Measurements from ENCODE around the gene GUCA1A. TPM values are rescaled to one million over a fixed set of nuclear protein-coding genes. Genes with fewer than 3 reads are reported as not detected.
"Not testable (repeated sequence)": the region's sequence is repeated elsewhere in the genome, so short reads cannot be mapped to it uniquely, and the experiment has no call there.

The GUCA1A gene
- total RNA-seq, 1 donor from 2014 or later: 0.41 TPM

- no peak overlapping the region for H3K4me3 Mint-ChIP-seq
- DNase-seq (ENCODE audit: extremely low spot score, unreplicated experiment): no peak
- no peaks in the 10 kb centered on the region for H3K9me3 Mint-ChIP-seq
- no peaks in the 10 kb centered on the region for H3K36me3 Mint-ChIP-seq
- no peak overlapping the region for H3K27ac Mint-ChIP-seq
- H3K4me1 Mint-ChIP-seq (ENCODE audit: unreplicated experiment): peaks cover 12% of the 10 kb centered on the region
- TF ChIP-seq, protein P1, sequence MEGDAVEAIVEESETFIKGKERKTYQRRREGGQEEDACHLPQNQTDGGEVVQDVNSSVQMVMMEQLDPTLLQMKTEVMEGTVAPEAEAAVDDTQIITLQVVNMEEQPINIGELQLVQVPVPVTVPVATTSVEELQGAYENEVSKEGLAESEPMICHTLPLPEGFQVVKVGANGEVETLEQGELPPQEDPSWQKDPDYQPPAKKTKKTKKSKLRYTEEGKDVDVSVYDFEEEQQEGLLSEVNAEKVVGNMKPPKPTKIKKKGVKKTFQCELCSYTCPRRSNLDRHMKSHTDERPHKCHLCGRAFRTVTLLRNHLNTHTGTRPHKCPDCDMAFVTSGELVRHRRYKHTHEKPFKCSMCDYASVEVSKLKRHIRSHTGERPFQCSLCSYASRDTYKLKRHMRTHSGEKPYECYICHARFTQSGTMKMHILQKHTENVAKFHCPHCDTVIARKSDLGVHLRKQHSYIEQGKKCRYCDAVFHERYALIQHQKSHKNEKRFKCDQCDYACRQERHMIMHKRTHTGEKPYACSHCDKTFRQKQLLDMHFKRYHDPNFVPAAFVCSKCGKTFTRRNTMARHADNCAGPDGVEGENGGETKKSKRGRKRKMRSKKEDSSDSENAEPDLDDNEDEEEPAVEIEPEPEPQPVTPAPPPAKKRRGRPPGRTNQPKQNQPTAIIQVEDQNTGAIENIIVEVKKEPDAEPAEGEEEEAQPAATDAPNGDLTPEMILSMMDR (conservative IDR thresholded peaks at IDR 0.05): no peak
- H3K27me3 Mint-ChIP-seq: peaks cover 12% of the 10 kb centered on the region
Observed at GRCh38 chr6:42147138-42147562, 26.0 kb upstream of the GUCA1A start.

GRCh38 chr6:42148058-42148457 is 25.1 kb upstream of the GUCA1A start:
- Mint-ChIP-seq H3K4me1 (ENCODE audit: unreplicated experiment) (peaks cover 9% of the 10 kb centered on the region), H3K36me3 (no peaks in the 10 kb centered on the region), H3K9me3 (no peaks in the 10 kb centered on the region), H3K27me3 (peaks cover 8% of the 10 kb centered on the region), H3K4me3 (peak overlapping the region; percentile 58), H3K27ac (peak overlapping the region; percentile 84)
- TF ChIP-seq, protein P1 (conservative IDR thresholded peaks at IDR 0.05): no peak
- no peak for DNase-seq (ENCODE audit: extremely low spot score, unreplicated experiment)

- Mint-ChIP-seq H3K27me3 (peaks cover 8% of the 10 kb centered on the region), H3K9me3 (no peaks in the 10 kb centered on the region), H3K36me3 (no peaks in the 10 kb centered on the region), H3K4me3 (no peak overlapping the region), H3K27ac (no peak overlapping the region), H3K4me1 (ENCODE audit: unreplicated experiment) (peaks cover 9% of the 10 kb centered on the region)
- TF ChIP-seq, protein P1 (conservative IDR thresholded peaks at IDR 0.05): no peak
- DNase-seq (ENCODE audit: extremely low spot score, unreplicated experiment): no peak
Observed at GRCh38 chr6:42150254-42150653, 22.9 kb upstream of the GUCA1A start.

DNA sequence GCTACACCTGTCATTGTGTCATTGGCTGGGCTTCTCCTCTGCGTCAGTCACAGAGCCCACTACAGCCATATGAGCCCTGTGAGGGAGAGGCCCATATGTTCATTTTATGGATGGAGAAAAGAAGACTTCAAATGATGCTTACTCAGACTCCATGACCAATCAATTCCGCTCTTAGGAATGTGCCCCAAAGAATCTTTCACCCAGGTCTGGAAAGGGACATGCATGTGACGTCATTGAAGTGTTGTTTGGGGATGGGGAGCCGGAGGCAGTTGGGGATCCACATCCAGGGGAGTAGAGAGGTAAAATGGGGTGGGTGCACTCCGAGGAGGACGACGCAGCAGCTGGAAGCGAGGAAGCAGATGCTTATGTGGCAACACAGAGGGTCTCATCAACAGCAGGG is 21.1 kb upstream of the GUCA1A start:
- Mint-ChIP-seq H3K27me3 (peaks cover 8% of the 10 kb centered on the region), H3K9me3 (no peaks in the 10 kb centered on the region), H3K4me1 (ENCODE audit: unreplicated experiment) (peaks cover 9% of the 10 kb centered on the region), H3K27ac (no peak overlapping the region), H3K4me3 (no peak overlapping the region), H3K36me3 (no peaks in the 10 kb centered on the region)
- no peak for DNase-seq (ENCODE audit: extremely low spot score, unreplicated experiment)
- TF ChIP-seq, protein P1 (conservative IDR thresholded peaks at IDR 0.05): no peak

- H3K4me1 Mint-ChIP-seq (ENCODE audit: unreplicated experiment); H3K4me3 Mint-ChIP-seq; H3K36me3 Mint-ChIP-seq; H3K27ac Mint-ChIP-seq; H3K9me3 Mint-ChIP-seq; H3K27me3 Mint-ChIP-seq; DNase-seq (ENCODE audit: extremely low spot score, unreplicated experiment): not testable (repeated sequence)
Observed at GRCh38 chr6:42152528-42153213, 20.5 kb upstream of the GUCA1A start.

DNA sequence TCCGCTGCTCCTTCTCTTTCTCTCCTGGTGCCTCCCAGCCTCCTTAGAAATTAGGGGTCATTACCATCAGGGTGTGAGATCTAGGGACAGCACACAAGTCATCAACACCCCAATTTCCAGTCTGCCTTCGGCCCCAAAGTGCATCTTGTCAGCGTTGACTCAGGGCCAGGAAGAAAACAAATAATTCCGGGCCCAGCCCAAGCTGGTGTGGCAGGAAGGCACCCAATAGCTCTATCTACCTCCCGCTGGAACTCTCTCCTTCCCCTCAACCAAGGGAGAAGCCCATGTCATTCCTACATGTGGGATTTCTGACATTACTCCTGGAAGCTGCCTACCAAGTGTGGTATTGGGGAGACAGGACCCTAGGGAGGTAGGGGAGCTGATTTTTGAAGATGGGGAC is 19.2 kb upstream of the GUCA1A start:
- no peak for DNase-seq (ENCODE audit: extremely low spot score, unreplicated experiment)
- H3K9me3 Mint-ChIP-seq: no peaks in the 10 kb centered on the region
- peaks cover 8% of the 10 kb centered on the region for H3K27me3 Mint-ChIP-seq
- H3K4me1 Mint-ChIP-seq (ENCODE audit: unreplicated experiment): peaks cover 8% of the 10 kb centered on the region
- no peak overlapping the region for H3K27ac Mint-ChIP-seq
- TF ChIP-seq, protein P1 (conservative IDR thresholded peaks at IDR 0.05): no peak
- H3K36me3 Mint-ChIP-seq: no peaks in the 10 kb centered on the region
- H3K4me3 Mint-ChIP-seq: no peak overlapping the region
